Islet of Langerhans (tissue), 1 donor: ENCODE measurements around the gene FAM222B.
"Not testable (repeated sequence)": the region's sequence is repeated elsewhere in the genome, so short reads cannot be mapped to it uniquely, and the experiment has no call there.

Source experiments
- FAIRE-seq: peaks from one replicate; lab custom pipeline; 2011; peaks lifted over from hg19 to GRCh38; lab: Jason Lieb, UNC

Gene FAM222B

DNA sequence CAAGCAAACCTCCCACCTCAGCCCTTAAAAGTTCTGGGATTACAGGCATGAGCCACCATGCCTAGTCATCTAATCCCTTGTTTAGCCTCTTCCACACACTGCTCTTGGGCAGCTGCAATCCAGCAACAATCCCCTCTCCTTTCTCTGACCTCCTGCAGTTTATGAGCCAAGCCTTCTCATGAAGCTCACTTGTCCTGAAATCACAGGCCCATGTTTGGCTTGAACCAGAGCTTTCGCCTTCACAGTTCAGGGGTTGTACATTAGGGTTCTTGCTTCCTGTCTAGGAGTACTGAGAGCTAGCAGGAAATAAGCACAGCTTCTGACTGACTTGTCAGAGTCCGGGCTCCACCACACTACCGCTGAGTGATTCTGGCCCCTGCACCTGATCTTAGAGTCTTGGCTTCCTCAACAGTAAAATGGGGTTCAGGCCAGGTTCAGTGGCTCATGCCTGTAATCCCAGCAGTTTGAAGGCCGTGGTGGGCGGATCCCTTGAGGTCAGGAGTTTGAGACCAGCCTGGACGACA lies 28.5 kb upstream of the FAM222B start:
- FAIRE-seq = no peak

- FAIRE-seq = no peak
Observed at GRCh38 chr17:28867276-28867675, 24.7 kb upstream of the FAM222B start.

DNA sequence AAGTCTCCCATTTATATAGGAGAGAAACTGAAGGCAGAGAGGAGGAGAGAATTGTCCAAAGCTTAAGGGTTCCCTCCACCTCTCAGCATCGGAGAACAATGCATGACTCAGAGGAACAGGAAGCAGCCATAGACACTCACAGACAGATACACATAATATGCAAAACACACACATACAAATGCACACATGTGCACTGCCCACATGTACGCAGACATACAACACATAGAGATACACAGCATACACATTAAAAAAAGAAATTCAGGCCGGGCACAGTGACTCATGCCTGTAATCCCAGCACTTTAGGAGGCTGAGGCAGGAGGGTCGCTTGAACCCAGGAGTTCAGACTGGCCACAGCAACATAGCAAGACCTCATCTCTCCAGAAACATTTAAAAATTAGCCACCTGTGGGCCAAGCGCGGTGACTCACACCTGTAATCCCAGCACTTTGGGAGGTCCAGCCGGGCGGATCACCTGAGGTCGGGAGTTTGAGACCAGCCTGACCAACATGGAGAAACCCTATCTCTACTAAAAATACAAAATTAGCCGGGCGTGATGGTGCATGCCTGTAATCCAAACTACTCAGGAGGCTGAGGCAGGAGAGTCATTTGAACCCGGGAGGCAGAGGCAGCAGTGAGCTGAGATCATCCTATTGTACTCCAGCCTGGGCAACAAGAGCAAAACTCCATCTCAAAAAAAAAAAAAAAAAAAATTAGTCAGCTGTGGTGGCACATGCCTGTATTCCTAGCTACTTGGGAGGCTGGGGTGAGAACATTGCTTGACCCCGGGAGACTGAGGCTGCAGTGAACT lies 23.6 kb upstream of the FAM222B start:
- no peak for FAIRE-seq

DNA sequence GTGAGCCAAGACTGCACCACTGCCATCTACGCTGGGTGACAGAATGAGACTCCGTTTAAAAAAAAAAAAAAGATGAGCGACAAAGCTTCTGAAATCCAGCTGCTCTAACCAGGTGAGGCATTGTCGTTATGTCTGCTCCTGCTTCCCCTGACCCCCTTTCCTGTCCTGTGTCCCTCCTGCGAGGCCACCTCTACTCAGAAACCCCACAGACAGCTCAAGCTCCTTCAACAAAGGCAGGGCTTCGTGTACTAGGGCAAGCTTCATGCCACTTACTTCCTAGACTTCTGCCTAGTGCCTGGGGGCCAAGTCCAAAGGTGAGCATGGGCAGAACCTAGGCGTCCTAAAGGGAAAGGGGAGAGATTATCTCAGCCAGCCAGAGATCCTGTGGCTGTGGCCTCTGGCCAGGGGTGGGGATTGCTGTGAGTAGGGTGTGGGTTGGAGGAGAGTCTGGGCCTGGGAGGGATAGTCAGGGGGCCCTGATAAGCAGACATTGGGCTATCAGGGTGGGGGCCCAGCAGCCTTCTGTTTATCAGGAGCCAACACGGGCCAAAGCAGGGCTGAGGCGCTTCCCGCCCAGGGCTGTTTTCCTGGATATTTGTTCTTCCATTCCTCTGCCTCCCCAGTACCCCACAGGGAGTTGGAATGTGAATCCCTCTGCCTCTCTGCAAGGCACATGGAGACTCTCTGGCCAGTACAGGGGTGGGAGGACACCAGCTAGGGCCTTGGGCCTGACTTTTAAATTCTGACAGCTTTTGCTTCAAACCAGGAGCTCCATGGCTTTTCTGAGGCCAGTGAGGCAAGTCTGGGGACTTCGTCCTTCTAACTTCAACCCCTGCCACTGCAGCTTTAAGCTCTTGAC lies 22.6 kb upstream of the FAM222B start:
- FAIRE-seq = no peak

- no peak for FAIRE-seq
Observed at GRCh38 chr17:28863953-28864352, 21.4 kb upstream of the FAM222B start.

DNA sequence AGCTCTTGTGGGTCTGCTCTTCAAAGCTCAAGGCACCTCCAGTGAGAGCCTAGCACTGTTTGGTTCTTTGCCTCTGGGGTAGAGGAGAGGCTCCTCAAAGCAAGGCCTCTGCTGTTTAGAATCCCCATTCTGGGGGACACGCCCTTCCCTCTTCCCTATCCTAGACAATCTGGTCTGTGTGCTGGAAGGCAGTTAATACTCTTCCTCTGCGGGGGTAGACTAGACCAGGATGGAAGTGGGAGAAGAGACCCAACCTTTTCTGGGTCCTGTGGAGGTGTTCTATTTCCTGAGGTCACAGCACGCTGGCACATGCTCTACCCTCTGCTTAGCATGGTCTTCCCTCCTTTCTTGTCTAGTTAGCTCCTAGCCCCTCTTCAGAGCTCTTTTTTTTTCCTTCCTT lies 20.0 kb upstream of the FAM222B start:
- no peak for FAIRE-seq

DNA sequence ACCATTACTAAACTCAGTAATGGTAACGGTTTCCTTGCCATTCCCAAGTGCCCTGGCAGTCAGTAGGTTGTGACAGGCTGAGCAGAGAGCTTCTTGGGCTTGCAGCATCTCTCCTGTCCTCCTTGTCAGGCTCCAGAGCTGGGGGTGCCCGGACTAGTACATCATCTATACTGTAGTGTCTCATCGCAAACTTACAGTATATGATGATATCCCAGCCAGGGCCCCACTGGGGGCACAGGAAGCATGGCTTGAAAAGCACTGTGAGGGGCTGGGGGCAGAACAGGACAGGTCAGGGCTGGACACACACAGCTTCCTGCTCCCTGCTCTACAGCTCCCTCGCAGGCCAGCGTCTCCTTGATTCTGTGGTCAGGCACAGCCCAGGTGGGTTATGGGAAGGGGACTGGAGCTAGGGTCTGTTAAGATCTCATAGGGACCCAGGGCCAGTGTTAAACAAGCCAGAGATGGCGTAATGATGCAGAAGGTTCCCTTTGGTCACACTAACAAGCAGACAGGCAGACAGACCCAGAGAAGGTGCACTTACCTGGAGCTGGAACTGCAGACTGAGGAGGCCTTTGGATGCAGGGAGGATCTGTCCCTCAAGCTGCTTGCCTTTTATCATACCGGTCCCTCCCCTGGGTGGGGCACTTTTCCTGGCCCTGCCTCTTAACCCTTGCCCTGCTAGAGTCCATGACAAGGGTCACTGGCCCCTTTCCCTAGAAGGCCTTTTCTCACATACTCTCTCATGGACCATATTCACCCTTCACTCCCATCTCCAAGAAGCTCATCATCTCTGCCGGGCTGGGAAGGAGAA lies 19.0 kb upstream of the FAM222B start:
- no peak for FAIRE-seq

GRCh38 chr17:28860363-28860808 lies 17.8 kb upstream of the FAM222B start:
- no peak for FAIRE-seq

DNA sequence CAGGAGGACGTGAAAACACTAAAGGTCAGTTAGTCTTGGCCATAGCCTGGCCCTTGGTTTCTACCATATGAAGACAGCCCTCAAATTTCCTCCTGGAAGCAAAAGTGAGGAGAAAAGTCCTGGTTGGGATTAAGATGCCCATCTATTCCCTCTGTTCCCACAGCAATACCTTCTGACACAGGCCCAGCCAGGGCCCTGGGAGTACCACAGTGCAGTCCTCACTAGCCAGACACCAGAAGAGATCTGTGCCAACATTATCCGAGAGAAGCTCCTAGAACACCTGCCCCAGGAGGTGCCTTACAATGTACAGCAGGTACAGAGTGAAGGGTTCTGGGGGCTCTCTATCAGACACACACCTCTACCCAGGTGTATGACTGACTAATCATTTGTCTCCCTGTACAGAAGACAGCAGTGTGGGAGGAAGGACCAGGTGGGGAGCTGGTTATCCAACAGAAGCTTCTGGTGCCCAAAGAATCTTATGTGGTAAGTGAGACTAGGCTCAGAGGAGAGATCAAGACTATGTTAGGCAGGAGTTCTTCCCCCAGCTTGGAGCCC lies 16.3 kb upstream of the FAM222B start:
- FAIRE-seq = no peak

DNA sequence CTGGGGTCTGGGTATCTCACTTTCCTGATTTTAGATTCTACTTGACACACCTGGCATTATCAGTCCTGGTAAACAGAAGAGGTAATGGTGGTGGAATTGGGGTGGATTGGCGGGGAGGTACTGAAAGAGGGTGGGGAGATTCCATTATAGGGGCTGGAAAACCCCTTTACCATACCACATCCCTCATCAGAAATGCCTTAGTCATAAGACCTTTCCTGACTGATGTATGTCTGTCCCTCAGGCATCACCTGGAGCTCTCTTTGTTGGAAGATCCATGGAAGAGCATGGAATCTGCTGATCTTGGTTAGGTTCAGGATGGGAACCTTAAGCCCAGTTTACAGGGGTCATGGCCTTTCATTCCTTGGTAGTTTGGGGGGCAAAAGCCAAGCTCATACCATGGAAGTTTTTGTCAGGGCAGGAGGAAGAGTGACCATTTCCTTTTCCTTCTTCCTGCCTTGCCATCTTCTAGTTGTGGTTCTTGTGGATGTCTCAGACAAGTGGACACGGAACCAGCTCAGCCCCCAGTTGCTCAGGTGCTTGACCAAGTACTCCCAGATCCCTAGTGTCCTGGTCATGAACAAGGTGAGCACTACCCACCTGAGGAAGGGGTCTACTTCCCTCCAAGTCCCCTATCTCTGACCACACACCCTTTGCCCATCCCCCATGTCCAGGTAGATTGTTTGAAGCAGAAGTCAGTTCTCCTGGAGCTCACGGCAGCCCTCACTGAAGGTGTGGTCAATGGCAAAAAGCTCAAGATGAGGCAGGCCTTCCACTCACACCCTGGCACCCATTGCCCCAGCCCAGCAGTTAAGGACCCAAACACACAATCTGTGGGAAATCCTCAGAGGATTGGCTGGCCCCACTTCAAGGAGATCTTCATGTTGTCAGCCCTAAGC lies 15.6 kb upstream of the FAM222B start:
- FAIRE-seq = no peak

DNA sequence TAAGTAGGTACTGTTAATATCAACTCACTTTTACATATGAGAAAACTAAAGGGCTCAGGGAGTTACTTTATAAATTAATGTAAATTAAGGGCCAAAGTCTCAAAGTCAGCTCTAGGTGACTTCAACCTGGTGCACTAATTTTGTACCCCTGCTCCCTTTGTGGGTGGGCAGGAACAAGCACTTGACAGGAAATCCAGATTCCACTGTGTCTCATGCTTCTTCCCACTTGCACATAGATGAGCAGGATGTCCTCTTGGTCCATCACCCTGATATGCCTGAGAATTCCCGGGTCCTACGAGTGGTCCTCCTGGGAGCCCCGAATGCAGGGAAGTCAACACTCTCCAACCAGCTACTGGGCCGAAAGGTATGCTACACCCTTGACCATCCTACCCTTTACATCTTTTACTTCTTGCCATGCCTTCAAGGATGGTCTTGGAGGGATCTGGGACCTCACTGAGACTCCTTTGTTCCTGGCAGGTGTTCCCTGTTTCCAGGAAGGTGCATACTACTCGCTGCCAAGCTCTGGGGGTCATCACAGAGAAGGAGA lies 13.5 kb upstream of the FAM222B start:
- FAIRE-seq = no peak

- no peak for FAIRE-seq
Observed at GRCh38 chr17:28855336-28855679, 12.7 kb upstream of the FAM222B start.

- no peak for FAIRE-seq
Observed at GRCh38 chr17:28854457-28855335, 12.1 kb upstream of the FAM222B start, which contains the start of gene ERAL1. TSS of gene ERAL1 (plus strand) at chr17:28855016. CDS start at chr17:28855035, 19 bp downstream.

DNA sequence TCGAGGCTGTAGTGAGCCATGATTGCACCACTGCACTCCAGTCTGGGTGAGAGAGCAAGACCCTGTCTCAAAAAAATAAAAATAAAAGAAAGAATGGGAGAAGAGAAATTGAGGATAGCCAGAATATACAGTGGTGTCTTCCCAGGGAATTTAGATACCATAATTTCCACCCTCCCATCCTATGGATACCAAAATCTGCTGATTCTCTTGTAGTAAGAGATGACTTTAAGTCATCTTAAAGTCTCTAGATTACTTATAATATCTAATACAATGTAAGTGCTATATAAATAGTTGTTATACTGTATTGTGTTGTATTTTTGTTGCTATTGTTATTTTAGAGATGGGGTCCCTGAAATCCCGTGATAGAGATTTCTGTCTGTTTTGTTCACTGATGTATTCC lies 10.7 kb upstream of the FAM222B start:
- no peak for FAIRE-seq

GRCh38 chr17:28849281-28849680 lies 6.7 kb upstream of the FAM222B start:
- FAIRE-seq = no peak

DNA sequence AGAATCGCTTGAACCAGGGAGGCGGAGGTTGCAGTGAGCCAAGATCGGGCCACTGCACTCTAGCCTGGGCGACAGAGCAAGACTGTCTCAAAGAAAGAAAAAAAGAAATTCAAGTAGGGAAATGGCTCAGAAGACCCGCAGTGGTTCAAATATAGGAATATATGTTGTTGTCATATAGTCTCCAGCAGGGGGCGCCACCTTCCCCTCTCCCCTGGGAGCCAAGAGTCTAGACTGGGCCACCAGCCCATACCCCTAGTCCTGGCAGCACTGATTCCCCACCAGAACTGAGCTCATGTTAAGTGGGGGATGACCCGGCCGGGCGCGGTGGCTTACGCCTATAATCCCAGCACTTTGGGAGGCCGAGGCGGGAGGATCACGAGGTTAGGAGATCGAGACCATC lies 6.1 kb upstream of the FAM222B start:
- FAIRE-seq = not testable (repeated sequence)

- FAIRE-seq = not testable (repeated sequence)
Observed at GRCh38 chr17:28846699-28847098, 4.1 kb upstream of the FAM222B start.

GRCh38 chr17:28846231-28846630 lies 3.6 kb upstream of the FAM222B start:
- FAIRE-seq = no peak

- no peak for FAIRE-seq
Observed at GRCh38 chr17:28843816-28844148, 1.2 kb upstream of the FAM222B start.

- no peak for FAIRE-seq
Observed at GRCh38 chr17:28841901-28842281, 699 bp downstream of the FAM222B start.
